AG10803 (cell line): Measurements from ENCODE around the gene SPEM1.

ENCODE experiments used
- DNase-seq: peaks from one replicate; pipeline ENCODE4 v3.0.0; 2010; ENCODE audit warnings: low read depth
- H3K4me3 ChIP-seq: 2 replicates; pipeline ENCODE4 v1.5.1; 2011; ENCODE audit warnings: mild to moderate bottlenecking, low read length, control low read depth
- TF ChIP-seq, protein P1 (sequence below): conservative IDR thresholded peaks from 2 replicates; pipeline ENCODE4 v1.5.1; 2011; ENCODE audit warnings: mild to moderate bottlenecking, low read length, control low read depth, inconsistent platforms

Gene SPEM1

DNA sequence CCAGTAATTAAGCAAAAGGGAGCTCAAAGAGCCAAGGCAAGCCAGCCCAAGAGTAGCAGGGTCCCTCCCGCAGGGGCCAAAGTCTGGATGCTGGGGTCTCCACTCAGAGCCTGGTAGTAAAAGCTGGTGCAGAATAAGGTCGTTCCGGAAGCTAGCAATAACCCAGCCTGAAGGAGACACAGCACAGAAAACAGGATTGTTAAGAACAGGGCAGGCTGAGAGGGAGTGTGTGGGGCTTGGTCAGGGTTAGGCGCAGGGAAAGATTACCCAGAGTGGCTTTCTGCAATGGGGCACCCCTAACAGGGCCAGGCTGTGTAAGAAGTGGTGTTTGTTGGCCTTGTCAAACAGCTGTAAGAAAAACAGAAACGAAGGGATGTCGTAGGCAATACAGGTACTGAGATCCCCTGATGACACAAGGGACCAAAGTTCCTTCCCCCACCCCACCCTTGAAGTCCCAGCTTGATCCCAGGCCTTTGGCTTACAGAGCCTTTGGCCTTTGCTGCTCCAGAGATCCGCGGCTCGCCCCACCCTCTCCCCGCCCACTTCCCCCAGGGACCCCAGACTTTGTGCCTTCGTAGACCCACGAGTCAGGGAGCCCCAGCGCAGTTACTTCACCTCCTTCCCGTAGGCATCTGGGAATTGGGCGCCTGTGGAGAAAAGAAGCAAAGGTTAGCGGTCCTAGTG lies 16.9 kb upstream of the SPEM1 start:
- peak overlapping the region; percentile 79 for H3K4me3 ChIP-seq
- TF ChIP-seq, protein P1, sequence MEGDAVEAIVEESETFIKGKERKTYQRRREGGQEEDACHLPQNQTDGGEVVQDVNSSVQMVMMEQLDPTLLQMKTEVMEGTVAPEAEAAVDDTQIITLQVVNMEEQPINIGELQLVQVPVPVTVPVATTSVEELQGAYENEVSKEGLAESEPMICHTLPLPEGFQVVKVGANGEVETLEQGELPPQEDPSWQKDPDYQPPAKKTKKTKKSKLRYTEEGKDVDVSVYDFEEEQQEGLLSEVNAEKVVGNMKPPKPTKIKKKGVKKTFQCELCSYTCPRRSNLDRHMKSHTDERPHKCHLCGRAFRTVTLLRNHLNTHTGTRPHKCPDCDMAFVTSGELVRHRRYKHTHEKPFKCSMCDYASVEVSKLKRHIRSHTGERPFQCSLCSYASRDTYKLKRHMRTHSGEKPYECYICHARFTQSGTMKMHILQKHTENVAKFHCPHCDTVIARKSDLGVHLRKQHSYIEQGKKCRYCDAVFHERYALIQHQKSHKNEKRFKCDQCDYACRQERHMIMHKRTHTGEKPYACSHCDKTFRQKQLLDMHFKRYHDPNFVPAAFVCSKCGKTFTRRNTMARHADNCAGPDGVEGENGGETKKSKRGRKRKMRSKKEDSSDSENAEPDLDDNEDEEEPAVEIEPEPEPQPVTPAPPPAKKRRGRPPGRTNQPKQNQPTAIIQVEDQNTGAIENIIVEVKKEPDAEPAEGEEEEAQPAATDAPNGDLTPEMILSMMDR: no peak
- no peak for DNase-seq

- TF ChIP-seq, protein P1: no peak
- H3K4me3 ChIP-seq: peak overlapping the region; percentile 79
- no peak for DNase-seq
Observed at GRCh38 chr17:7403727-7403976, 16.5 kb upstream of the SPEM1 start.

DNA sequence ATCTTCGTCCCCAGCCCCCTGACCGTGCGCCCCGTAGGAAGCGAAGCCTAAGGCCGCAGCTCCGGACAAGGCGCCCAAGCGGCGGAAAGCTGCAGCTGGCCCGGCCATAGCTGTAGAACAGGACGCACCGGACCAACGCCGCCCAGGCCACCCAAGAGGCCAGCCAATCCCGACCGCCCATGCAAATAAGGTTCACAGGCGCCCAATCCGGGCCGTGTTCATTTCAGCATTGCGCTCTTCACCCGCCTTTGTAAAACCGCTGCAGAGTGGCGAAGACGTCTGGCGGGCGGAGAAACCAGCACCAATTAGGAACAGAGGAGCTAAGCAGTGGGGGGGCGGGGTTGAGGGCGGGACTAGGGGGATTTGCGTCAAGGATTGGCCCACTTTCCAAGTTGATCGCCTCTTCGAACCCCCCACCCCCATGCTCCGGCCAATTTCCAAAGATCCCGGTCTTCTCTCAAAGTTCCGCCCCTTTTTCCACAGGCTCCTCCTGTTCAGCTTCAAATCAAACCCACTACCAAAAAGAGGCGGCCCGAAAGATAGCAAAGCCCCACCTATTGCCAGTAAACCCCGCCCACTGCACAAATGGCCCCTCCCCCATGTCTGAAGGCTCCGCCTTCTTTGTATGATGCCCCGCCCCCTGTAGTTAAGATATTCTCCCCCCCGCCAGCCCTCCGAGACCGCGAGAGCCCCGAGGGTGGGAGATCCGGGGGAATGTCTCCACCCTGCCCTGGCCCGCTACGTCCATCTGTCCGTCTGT lies 16.0 kb upstream of the SPEM1 start, which contains the start of gene TMEM256:
TSS of gene TMEM256 (minus strand) at position 121 of the 760 bp plus-strand sequence. CDS start at position 108, 13 bp downstream.
- peak; percentile 99 for DNase-seq
- peak within 1 kb of the TSS; percentile 80 for H3K4me3 ChIP-seq
- TF ChIP-seq, protein P1: no peak

GRCh38 chr17:7404737-7405349 lies 15.3 kb upstream of the SPEM1 start:
- DNase-seq: no peak
- TF ChIP-seq, protein P1: no peak

GRCh38 chr17:7405350-7406234 lies 14.5 kb upstream of the SPEM1 start:
- DNase-seq: no peak
- TF ChIP-seq, protein P1: no peak
- peak overlapping the region; percentile 80 for H3K4me3 ChIP-seq

More at GRCh38 chr17:7404737-7405349, 15.3 kb upstream of the SPEM1 start:
- peak overlapping the region; percentile 80 for H3K4me3 ChIP-seq

DNA sequence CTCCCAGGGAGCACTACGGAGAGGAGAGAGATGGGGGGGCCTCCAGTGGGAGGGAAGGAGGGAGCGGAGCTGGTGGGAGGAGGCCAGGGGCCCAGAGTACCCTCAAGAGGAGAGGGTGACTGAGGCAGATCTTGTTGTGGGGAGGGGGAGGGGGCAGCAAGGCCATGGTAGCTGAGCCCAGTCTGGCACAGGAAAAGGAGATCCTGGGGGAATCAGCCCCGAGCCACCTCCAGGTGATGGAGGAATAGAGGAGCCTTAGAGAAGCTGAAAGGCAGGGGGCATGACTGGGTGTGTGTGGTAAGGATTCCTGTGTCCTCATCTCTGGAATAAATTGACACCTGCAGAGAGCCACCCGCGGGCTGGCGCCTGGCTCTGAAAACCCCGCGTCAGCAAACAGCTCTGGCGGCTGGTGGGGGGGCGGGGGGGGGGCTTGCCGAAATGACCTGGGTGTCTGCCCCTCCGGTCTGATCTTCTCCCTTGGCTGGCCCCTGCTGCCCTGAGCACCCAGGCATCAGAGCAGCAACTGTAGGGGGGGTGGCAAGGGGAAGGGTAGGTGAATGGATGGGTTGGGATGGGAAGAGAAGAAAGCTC lies 13.8 kb upstream of the SPEM1 start:
- TF ChIP-seq, protein P1: no peak
- no peak for DNase-seq
- peak overlapping the region; percentile 80 for H3K4me3 ChIP-seq
